ENCODE measurements around the gene MUC5AC.
"Not testable (repeated sequence)": the region's sequence is repeated elsewhere in the genome, so short reads cannot be mapped to it uniquely, and the experiment has no call there.

MUC5AC gene

DNA sequence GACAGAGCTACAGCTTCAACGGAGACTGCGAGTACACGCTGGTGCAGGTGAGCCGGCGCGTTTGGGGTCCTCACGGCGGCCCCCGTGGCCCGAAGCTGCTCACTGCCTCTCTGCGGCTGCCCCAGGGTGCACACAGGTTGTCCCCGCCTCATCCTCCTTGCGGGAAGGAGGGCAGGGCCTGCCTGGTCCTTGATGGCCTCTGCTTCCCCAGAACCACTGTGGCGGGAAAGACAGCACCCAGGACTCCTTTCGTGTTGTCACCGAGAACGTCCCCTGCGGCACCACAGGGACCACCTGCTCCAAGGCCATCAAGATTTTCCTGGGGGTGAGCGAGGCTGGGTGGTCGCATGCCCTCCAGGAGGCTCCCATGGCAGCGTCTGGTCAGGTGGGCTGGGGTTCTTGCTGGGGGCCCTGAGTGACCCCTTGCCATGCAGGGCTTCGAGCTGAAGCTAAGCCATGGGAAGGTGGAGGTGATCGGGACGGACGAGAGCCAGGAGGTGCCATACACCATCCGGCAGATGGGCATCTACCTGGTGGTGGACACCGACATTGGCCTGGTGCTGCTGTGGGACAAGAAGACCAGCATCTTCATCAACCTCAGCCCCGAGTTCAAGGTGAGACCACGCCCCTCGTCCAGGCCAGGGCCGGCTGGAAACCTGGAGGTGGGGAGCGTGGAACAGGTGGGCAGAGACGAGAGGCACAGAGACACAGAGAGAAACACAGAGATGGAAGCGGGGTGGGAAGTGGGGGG, 19.4 kb downstream of the MUC5AC start:
- no peak for DNase-seq (ENCODE audit: low read depth, low spot score)

DNA sequence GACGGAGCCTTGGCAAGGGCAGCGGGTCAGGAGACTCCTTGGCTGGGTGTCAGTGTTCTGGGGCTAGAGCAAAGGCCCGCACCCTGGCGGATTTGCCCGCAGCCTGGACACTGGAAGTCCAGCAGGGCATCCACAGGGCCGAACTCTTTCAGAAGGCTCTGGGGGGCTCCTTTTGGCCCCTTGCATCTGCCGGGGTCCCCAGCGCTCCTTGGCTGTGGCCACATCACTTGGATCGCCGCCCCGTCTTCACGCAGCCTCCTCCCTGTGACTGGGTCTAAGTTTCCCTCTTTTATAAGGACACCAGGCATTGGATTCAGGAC, 20.0 kb downstream of the MUC5AC start:
- DNase-seq (ENCODE audit: low read depth, low spot score) = no peak

DNA sequence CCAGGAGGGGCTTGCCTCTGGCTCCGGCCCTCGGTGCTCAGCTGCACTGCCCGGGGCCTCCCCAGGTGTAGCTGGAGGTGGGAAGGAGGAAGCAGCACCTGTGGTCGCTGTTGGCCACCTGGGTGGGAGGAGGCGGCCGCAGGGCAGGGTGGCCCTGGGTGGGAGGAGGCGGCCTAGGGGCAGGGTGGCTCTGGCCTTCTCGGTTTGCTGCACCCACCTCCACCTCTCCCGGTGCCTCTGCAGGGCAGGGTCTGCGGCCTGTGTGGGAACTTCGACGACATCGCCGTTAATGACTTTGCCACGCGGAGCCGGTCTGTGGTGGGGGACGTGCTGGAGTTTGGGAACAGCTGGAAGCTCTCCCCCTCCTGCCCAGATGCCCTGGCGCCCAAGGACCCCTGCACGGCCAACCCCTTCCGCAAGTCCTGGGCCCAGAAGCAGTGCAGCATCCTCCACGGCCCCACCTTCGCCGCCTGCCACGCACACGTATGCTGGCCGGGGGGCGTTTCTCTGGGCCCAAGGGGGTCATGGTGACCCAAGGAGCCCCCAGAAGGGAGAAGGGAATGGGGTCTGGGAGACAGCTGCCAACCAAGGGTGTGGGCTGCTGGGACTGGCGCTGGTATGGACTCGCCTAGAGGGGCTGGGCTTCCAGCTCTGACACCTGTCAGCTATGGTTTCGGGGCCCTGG, 20.6 kb downstream of the MUC5AC start:
- no peak for DNase-seq (ENCODE audit: low read depth, low spot score)

DNA sequence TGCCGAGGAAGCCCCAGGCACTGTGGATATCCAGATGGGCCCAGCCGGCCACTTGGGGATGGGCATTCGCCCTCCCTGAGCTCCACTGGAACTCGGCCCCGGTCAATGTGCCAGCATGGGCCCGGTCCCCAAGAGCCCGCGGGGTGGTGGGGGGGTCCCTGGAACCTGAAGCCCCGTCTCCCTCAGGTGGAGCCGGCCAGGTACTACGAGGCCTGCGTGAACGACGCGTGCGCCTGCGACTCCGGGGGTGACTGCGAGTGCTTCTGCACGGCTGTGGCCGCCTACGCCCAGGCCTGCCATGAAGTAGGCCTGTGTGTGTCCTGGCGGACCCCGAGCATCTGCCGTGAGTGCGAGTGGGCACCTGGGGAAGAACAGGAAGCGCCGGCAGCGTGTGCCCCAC, 21.2 kb downstream of the MUC5AC start:
- no peak for DNase-seq (ENCODE audit: low read depth, low spot score)

DNA sequence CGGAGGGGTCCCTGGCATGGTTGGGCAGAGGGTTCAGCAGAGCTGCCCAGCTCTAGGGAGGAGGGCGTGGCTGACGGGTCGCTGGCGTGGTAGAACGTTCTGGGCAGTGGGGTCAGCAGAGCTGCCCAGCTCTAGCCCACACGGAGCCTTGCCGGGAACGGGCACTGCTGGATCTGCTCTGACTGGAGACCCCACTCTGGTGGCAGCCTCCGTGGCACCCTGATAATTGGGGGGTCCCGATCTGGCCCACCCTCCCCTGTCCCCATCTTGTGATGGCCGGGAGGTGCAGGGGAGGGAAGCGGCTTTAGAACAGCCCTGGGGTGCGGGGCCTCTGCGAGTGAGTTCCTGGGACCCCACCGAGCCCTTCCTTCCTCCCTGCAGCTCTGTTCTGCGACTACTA, 21.9 kb downstream of the MUC5AC start:
- DNase-seq (ENCODE audit: low read depth, low spot score) = no peak

DNA sequence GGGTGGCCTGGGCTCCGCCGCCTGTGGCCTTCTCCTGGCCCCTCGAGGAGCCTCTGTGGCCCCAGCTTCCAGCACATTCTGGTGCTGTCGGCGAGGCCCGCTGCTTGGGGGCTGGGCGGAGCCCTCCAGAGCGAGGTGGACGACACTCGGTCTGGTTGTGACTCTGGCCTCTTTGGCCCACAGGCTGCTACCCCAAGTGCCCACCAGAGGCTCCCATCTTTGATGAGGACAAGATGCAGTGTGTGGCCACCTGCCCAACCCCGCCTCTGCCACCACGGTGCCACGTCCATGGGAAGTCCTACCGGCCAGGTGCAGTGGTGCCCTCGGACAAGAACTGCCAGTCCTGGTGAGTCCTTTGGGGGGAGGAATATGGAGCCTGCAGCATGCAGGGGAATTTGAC, 22.4 kb downstream of the MUC5AC start:
- DNase-seq (ENCODE audit: low read depth, low spot score) = no peak

DNA sequence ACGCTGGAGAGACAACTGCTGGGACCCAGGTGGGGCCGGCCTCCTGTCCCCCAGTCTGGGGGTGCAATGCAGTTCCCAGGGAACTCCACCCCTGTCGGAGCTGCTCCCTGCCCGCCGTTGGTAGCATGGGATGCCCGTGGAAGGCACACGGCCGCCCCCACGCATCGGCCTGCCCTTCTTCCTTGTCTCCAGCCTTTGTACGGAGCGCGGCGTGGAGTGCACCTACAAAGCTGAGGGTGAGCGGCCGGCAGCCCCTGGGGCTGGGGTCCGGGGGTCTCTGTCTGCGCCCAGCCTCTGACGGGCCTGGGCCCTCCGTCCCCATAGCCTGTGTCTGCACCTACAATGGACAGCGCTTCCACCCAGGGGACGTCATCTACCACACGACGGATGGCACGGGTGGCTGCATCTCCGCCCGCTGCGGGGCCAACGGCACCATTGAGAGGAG, 23.2 kb downstream of the MUC5AC start:
- DNase-seq (ENCODE audit: low read depth, low spot score) = no peak

DNA sequence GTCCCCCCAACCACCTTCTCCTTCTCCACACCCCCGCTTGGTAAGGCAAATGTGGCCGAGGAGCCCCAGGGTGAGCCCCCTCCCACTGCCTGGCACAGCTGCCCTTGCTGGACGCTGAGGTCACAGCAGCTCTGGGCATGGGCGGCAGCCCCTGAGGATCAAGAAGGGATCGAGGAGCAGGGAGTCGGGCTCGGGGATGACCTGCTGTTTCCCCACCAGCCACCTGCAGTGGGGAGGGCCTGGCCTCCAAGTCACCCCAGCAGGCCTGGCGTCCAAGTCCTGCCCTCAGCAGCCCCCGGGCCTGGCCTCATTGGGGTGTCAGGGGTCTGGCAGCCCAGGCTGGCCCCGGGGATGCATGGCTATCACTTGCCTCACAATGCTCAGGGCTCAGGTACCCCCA, 23.7 kb downstream of the MUC5AC start:
- DNase-seq (ENCODE audit: low read depth, low spot score) = no peak

DNA sequence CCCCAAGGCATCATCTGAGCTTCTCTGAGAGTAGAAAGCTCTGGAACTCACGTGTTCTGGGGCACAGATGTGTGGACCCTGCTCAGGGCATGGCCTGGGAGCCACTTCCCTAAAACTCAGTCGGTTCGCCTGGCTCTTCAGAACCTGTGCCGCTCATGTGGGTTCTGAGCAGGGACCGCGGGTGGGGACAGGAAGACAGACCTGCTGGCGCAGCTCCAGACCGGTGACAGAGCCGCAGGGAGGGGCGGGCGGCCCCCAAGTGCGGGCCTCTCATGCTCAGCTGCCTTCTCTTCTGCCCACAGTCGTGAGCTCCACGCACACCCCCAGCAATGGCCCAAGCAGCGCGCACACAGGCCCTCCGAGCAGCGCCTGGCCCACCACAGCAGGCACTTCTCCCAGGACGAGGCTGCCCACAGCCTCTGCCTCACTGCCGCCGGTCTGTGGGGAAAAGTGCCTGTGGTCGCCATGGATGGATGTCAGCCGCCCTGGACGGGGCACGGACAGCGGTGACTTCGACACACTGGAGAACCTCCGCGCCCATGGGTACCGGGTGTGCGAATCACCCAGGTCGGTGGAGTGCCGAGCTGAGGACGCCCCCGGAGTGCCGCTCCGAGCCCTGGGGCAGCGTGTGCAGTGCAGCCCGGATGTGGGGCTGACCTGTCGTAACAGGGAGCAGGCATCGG, 24.2 kb downstream of the MUC5AC start:
- DNase-seq (ENCODE audit: low read depth, low spot score) = no peak

DNA sequence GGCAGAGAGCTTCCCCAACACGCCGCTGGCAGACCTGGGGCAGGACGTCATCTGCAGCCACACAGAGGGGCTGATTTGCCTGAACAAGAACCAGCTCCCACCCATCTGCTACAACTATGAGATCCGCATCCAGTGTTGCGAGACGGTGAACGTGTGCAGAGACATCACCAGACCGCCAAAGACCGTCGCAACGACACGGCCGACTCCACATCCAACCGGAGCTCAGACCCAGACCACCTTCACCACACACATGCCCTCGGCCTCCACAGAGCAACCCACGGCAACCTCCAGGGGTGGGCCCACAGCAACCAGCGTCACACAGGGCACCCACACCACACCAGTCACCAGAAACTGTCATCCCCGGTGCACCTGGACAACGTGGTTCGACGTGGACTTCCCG, 26.4 kb downstream of the MUC5AC start:
- not testable (repeated sequence) for DNase-seq (ENCODE audit: low read depth, low spot score)

DNA sequence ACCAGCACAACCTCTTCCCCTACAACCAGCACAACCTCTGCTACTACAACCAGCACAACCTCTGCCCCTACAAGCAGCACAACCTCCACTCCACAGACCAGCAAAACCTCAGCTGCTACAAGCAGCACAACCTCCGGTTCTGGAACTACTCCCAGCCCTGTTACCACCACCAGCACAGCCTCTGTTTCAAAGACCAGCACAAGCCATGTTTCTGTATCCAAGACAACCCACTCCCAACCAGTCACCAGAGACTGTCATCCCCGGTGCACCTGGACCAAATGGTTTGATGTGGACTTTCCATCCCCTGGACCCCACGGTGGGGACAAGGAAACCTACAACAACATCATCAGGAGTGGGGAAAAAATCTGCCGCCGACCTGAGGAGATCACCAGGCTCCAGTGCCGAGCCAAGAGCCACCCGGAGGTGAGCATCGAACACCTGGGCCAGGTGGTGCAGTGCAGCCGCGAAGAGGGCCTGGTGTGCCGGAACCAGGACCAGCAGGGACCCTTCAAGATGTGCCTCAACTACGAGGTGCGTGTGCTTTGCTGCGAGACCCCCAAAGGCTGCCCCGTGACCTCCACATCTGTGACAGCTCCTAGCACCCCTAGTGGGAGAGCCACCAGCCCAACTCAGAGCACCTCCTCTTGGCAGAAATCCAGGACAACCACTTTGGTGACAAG, 30.8 kb downstream of the MUC5AC start:
- DNase-seq (ENCODE audit: low read depth, low spot score) = not testable (repeated sequence)

DNA sequence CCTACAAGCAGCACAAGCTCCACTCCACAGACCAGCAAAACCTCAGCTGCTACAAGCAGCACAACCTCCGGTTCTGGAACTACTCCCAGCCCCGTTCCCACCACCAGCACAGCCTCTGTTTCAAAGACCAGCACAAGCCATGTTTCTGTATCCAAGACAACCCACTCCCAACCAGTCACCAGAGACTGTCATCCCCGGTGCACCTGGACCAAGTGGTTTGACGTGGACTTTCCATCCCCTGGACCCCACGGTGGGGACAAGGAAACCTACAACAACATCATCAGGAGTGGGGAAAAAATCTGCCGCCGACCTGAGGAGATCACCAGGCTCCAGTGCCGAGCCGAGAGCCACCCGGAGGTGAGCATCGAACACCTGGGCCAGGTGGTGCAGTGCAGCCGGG, 32.1 kb downstream of the MUC5AC start:
- DNase-seq (ENCODE audit: low read depth, low spot score) = not testable (repeated sequence)

DNA sequence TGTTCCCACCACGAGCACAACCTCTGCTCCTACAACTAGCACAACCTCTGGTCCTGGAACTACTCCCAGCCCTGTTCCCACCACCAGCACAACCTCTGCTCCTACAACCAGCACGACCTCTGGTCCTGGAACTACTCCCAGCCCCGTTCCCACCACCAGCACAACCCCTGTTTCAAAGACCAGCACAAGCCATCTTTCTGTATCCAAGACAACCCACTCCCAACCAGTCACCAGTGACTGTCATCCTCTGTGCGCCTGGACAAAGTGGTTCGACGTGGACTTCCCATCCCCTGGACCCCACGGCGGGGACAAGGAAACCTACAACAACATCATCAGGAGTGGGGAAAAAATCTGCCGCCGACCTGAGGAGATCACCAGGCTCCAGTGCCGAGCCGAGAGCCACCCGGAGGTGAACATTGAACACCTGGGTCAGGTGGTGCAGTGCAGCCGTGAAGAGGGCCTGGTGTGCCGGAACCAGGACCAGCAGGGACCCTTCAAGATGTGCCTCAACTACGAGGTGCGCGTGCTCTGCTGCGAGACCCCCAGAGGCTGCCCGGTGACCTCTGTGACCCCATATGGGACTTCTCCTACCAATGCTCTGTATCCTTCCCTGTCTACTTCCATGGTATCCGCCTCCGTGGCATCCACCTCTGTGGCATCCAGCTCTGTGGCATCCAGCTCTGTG, 34.2 kb downstream of the MUC5AC start:
- not testable (repeated sequence) for DNase-seq (ENCODE audit: low read depth, low spot score)

DNA sequence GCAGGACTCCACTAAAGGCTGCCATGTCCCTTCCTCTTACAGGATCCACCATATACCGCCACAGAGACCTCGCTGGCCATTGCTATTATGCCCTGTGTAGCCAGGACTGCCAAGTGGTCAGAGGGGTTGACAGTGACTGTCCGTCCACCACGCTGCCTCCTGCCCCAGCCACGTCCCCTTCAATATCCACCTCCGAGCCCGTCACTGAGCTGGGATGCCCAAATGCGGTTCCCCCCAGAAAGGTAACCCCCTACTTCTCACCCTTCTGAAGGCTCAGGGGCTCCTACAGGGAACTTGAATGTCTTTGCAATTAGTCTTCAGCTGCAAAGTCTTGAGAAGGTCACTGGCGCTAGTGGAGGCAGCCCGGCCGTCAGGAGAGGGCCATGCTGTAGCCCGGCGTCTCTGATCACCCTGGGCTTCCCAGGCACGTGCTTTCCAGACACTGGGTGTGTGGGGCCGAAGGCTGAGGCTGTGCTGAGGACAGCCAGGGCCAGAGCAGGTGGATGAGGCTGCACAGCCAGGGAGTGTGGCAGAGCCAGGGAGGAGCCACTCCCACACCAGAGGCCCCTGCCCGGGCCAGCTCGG, 35.1 kb downstream of the MUC5AC start:
- DNase-seq (ENCODE audit: low read depth, low spot score) = no peak

DNA sequence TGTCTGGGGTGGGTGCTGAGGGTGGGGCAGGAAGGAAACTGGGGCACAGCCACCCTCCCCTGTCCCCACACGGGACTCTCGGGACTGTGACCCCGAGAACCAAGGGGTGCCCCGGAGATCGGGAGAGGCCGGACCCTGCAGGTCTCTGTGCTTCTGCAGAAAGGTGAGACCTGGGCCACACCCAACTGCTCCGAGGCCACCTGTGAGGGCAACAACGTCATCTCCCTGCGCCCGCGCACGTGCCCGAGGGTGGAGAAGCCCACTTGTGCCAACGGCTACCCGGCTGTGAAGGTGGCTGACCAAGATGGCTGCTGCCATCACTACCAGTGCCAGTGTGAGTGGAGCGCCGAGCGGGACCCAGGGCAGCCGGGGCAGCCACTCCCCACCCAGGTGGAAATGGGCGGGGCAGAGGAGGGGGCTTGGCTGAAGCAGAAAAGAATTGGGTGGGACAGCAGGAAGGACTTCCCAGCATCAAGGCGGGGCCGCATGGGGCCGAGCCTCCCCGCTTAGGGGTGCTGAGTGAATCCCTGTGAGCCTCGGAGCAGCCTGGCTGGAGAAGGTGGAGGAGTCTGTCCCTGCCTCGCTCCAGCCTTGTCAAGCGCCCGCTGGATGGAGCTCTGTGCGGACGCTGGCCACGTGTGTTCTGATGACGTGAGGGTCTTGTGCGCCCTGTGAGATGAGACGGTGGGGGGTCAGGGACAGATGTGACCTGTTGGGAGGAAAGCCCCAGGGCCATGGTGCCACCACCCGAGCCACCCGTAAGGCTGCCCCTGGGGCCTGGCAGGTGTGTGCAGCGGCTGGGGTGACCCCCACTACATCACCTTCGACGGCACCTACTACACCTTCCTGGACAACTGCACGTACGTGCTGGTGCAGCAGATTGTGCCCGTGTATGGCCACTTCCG, 35.8 kb downstream of the MUC5AC start:
- no peak for DNase-seq (ENCODE audit: low read depth, low spot score)

DNA sequence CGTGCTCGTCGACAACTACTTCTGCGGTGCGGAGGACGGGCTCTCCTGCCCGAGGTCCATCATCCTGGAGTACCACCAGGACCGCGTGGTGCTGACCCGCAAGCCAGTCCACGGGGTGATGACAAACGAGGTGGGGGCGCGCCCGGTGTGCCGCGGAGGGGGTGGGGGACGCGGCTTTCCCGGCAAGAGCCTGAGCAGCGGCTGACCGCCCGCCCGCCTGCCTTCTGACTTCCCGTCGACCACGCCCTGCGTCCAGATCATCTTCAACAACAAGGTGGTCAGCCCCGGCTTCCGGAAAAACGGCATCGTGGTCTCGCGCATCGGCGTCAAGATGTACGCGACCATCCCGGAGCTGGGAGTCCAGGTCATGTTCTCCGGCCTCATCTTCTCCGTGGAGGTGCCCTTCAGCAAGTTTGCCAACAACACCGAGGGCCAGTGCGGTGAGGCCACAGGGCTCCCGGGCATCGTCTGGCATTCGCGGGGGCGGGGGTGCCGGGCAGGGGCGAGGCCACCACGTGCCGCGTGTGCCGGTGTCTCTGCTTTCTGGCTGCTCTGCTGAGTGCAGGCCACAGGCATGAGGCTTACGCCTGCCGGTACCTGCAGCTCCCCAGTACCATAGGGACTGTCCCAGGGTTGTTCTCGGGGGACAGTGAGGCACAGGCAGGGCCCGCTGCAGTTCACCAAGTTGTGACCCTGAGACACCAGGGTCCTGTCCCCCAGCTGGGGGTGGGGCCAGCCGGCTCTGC, 36.7 kb downstream of the MUC5AC start:
- no peak for DNase-seq (ENCODE audit: low read depth, low spot score)

DNA sequence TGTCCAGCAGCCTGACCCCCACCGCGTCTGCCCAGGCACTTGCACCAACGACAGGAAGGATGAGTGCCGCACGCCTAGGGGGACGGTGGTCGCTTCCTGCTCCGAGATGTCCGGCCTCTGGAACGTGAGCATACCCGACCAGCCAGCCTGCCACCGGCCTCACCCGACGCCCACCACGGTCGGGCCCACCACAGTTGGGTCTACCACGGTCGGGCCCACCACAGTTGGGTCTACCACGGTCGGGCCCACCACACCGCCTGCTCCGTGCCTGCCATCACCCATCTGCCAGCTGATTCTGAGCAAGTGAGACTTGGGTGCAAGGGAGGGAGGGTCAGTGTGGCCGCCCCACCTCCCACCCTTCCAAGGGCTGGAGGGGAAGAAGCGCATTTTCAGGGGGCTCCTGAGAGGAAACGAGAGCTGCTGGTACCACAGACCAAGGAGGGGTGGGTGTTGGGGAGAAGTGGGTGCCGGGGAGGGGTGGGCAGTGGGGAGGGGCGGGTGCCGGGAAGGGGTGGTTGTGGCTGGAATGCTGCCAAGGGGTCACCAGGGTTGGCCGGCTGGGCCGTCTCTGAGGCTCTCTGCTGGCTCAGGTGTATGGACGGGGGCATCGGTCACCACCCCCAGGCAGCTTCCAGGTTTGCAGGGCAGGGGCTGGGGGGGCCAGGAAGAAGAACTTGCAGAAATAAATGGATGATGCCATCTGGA, 37.4 kb downstream of the MUC5AC start:
- no peak for DNase-seq (ENCODE audit: low read depth, low spot score)

DNA sequence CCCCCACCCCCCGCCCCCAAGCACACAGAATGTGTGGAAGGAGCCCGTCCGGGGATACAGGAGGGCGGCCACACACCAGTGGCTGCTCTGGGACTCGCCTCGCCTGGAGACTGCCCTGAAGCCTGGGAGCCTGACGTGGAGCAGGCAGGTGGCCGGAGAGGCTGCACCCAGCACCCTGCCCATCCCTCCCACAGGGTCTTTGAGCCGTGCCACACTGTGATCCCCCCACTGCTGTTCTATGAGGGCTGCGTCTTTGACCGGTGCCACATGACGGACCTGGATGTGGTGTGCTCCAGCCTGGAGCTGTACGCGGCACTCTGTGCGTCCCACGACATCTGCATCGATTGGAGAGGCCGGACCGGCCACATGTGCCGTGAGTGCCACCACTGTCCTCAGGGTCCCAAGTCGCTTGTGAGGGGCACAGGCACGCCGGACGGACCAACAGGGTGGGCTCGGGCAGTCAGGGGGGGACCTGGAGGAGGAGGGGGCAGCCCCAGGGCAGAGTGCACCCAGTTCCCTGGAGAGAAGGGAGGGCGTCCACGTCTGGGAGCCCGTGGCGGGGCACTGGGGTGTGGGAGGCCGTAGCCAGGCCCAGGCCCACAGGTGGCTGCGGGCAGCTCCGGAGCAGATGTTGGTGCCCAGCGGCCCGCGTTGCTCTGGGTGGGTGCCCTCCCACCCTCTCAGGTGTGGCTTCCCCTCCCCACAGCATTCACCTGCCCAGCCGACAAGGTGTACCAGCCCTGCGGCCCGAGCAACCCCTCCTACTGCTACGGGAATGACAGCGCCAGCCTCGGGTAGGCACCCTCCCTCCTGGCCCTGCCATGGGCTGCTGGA, 38.1 kb downstream of the MUC5AC start:
- DNase-seq (ENCODE audit: low read depth, low spot score) = no peak
